Right lobe of liver (tissue), 6 donors: ENCODE data around the gene OTUD5. TPM values are rescaled to one million over a fixed set of nuclear protein-coding genes. Genes with fewer than 3 reads are reported as not detected.
A peak's percentile ranks its signal among the peaks of the same experiment; 100 is the strongest.

ENCODE experiments used
- ATAC-seq, 4 donors: fragments of 200-7000 bp; cut with Tn5 transposase; one replicate each; pipeline ENCODE4 v1.9.1; 2020; ENCODE audit warnings: mild to moderate bottlenecking in 4 of 4, moderate library complexity in 4 of 4
- DNase-seq, 3 donors: peaks; one replicate each; pipeline ENCODE4 v3.0.0-alpha.2; 2020
- H3K27ac ChIP-seq, 3 donors: fragments of 200-600 bp; one replicate each; pipeline ENCODE4 v1.8.0; 2022
- H3K27me3 ChIP-seq, 2 donors: fragments of 200-600 bp; one replicate each; pipeline ENCODE4 v1.8.0; 2022
- H3K36me3 ChIP-seq, 4 donors: fragments of 200-600 bp; sonication (generic) in 1 of 4; one replicate each; pipeline versions ENCODE4 v1.5.1 to v1.8.0; 2017 to 2022; ENCODE audit warnings: control low read depth in 1 of 4
- H3K4me1 ChIP-seq, 4 donors: fragments of 200-600 bp; sonication (generic) in 1 of 4; one replicate each; pipeline versions ENCODE4 v1.5.1 to v1.8.0; 2017 to 2022; ENCODE audit warnings: control low read depth in 1 of 4
- H3K4me3 ChIP-seq, 3 donors: fragments of 200-600 bp; one replicate each; pipeline ENCODE4 v1.8.0; 2022
- H3K9me3 ChIP-seq, 4 donors: fragments of 200-600 bp; sonication (generic) in 1 of 4; one replicate each; pipeline versions ENCODE4 v1.5.1 to v1.8.0; 2017 to 2022; ENCODE audit warnings: control low read depth in 1 of 4
- POLR2A ChIP-seq: fragments of 450-650 bp; IDR thresholded peaks from one replicate; pipeline ENCODE4 v1.6.1; 2017; ENCODE audit warnings: antibody characterized with exemption, mild to moderate bottlenecking
- WGBS: methylation state at CpG from one replicate; pipeline ENCODE4 v1.1.6; 2018; ENCODE audit warnings: low coverage, low lambda C conversion rate; ENCODE audit not compliant: insufficient coverage; ENCODE audit errors: missing lambda C conversion rate; 5-methylcytosine and 5-hydroxymethylcytosine counted together
- intact Hi-C, 2 donors: fragments of 100-400 bp; cut with DNase I; formaldehyde crosslinking; loops; one replicate each; pipeline versions ENCODE4 v1.11.2 to v1.14.1; 2022
- total RNA-seq, 6 experiments: library from RNA; depleted of rRNA in 2 of 6; stranded (reverse); fragments of >200 nt in 2 of 6; fragmentation: NEBNext Ultra II Directional in 3 of 6; extraction: Animal tissue kit (Norgen Biotek cat#: 25700) in 3 of 6; gene quantifications; one replicate each; pipeline versions ENCODE4 v1.1.0 to v1.2.4, GENCODE V29; 2016 to 2023
- TF ChIP-seq, protein P1 (sequence below), 4 donors: fragments of 200-600 bp in 3 of 4; fragments of 450-650 bp in 1 of 4; IDR thresholded peaks; one replicate each; pipeline versions ENCODE4 v1.5.1 to v1.8.0; 2016 to 2022; ENCODE audit warnings: antibody characterized with exemption in 4 of 4, mild to moderate bottlenecking in 2 of 4
- donor health status: DM: no; HTN: yes; CAD: no.
- donor health status: DM: no; HTN: no; CAD: no.
- donor health status: DM: no; HTN: no; CAD: no.
- donor health status: DM: no; HTN: yes; CAD: no.
- donor health status: DM: no; HTN: yes; CAD: no.

Gene OTUD5
- total RNA-seq, 6 experiments from 2014 or later = 14.4 to 24.1 (median 21.6) TPM

DNA sequence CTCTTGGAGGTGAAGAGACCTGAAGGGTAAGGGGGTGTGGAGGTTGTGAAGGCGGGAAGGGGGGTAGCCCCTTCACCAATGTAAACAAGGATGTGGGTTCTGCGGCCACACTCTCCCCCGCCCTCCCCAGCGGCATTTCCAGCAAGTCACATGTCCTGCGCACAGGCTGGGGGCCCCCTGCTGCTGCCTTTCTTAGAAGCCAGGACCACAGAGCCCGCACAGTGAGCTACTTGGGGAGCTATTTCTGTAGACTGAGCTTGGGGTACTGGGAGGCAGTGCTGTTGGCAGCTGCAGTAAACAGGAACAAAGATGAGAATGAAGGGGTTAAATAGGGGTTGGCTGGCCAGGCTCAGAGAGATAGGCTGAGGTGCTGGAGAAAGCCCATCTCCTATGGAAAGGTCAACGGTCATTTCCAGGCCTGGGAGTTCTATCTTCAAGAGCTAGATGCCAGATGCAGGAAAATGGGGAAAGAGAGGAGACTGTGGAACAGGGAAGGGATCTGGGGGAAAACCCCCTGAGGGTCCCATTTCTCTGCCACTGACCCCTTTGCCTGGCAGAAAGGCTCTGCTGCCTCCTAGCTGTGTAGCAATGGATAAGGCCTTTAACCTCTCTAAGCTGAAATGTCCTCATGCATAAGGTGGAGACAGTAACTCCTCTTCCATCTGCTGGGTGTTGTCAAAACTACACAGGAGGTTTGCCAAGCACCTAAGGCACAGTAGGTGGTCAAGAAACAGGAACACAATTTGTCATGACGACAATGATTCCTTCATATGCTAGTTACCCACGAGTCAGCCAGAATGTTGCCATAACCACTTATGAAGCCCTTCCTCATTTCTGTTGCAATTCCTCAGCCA lies 20.1 kb downstream of the OTUD5 start:
- H3K36me3 ChIP-seq = peaks cover 0 to 18% (median 0%) of the 10 kb centered on the region in 4 donors

DNA sequence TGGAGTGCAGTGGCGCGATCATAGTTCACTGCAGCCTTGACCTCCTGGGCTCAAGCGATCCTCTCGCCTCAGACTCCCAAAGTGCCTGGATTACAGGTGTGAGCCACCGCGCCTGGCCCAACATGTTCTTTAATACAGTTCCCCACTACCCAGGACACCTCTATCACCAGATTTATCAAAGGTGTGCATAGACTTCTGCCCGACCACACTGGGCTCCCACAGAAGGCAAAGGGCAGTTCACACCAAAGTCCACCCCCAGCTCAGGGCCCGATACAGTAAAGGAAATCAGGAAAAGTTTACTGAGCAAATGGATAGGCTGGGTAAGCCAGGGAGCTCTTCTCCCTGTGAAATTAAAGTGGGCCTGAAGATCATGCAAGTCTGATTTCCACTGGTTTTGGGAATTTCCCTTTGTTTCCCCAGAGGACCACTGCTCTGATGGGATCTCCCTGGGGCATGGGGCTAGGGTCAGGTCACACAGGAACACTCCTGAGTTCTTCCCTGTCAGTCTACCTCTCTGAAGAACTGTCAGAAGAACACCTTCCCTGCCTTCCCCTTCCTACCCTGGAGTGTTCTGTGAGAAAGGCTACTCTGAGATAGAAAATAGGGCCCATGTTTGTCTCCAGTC lies 20.9 kb downstream of the OTUD5 start:
- intact Hi-C loops = no loop called here
- TF ChIP-seq, protein P1, sequence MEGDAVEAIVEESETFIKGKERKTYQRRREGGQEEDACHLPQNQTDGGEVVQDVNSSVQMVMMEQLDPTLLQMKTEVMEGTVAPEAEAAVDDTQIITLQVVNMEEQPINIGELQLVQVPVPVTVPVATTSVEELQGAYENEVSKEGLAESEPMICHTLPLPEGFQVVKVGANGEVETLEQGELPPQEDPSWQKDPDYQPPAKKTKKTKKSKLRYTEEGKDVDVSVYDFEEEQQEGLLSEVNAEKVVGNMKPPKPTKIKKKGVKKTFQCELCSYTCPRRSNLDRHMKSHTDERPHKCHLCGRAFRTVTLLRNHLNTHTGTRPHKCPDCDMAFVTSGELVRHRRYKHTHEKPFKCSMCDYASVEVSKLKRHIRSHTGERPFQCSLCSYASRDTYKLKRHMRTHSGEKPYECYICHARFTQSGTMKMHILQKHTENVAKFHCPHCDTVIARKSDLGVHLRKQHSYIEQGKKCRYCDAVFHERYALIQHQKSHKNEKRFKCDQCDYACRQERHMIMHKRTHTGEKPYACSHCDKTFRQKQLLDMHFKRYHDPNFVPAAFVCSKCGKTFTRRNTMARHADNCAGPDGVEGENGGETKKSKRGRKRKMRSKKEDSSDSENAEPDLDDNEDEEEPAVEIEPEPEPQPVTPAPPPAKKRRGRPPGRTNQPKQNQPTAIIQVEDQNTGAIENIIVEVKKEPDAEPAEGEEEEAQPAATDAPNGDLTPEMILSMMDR (IDR thresholded peaks at IDR 0.05) = no peak
- no peak for TF ChIP-seq POLR2A
- H3K27ac ChIP-seq = peak overlapping the region in 1 of 3 donors; percentile 8
- no peak overlapping the region for H3K4me3 ChIP-seq
- DNase-seq (no peak), ATAC-seq (no peak)
- 69% methylated on average over 6 of the region's 8 CpGs for WGBS
- no peaks in the 10 kb centered on the region for H3K4me1 ChIP-seq
- peaks cover 0 to 18% (median 0%) of the 10 kb centered on the region in 4 donors for H3K36me3 ChIP-seq
- no peaks in the 10 kb centered on the region for H3K9me3 ChIP-seq
- H3K27me3 ChIP-seq = no peaks in the 10 kb centered on the region

More for the DNA sequence above, 20.1 kb downstream of the OTUD5 start:
- TF ChIP-seq, protein P1 (IDR thresholded peaks at IDR 0.05) = peak in 2 of 4 donors; percentile 9 to 11
- no peak for TF ChIP-seq POLR2A
- Histone ChIP-seq H3K27me3 (no peaks in the 10 kb centered on the region), H3K4me3 (no peak overlapping the region), H3K4me1 (no peaks in the 10 kb centered on the region), H3K9me3 (no peaks in the 10 kb centered on the region), H3K27ac (peak overlapping the region in 1 of 3 donors; percentile 4)
- intact Hi-C loops = no loop called here
- ATAC-seq (peak; percentile 39 to 67 (median 50)), DNase-seq (peak in 2 of 3 donors; percentile 58 to 71)
- 27% methylated on average over 2 of the region's 9 CpGs for WGBS

DNA sequence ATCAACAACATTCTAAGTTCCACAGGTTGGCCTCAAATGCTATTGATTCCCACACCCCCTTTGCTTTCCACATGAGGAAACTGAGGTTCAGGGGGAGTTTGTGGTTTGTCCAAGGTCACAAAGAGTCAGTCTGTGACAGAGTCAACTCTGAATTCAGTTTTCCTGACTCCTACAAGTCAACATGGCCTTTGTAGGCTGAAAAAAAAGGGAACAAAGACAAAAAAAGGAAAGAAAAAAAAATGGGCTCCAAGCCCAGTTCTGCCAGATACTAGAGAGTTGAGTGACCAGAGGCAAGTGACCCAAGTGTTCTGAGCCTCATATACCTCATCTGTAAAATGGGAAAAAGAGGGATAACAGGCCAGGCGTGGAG lies 22.1 kb downstream of the OTUD5 start:
- TF ChIP-seq, protein P1 (IDR thresholded peaks at IDR 0.05) = no peak
- no peak for TF ChIP-seq POLR2A
- no peak overlapping the region for H3K4me3 ChIP-seq
- H3K4me1 ChIP-seq = no peaks in the 10 kb centered on the region
- no peak overlapping the region for H3K27ac ChIP-seq
- no peak for ATAC-seq
- DNase-seq = no peak
- no peaks in the 10 kb centered on the region for H3K27me3 ChIP-seq
- H3K36me3 ChIP-seq = peaks cover 0 to 18% (median 0%) of the 10 kb centered on the region in 4 donors
- no peaks in the 10 kb centered on the region for H3K9me3 ChIP-seq
- intact Hi-C loops = no loop called here
- WGBS = 67% methylated on average over 1 of the region's 1 CpG

DNA sequence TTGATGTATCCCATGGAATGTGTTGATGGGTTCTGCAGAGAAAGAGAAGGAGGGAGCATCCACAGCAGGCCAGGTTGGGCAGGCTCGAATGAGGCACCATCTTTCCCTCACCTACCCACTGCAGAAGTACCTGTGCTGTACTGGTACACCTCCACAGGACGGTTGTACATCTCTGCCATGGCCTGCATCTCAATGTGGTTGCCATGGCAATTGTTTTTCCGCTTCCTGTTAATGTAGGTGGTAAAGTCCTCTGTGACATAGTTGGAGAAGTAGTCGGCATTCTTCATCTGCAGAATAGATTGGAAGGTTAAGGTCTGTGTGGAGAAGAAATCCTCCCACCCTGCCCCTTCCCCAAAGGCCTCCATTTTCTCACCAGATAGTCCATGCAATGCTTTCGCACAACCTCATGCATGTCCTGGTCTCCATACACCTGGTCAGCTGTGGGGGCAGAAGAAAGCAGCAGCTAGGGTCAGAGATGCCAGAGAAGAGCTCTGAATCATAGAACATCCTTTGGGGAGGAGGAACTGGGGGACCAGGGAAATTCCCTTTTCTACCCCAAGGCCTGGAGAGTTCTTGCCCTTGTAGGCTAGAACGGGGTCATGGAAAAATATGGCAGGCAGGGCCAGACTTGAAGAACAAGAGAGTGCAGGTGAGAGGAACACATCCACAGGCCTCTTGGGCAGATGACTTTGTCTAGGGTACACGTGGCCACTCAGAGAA lies 22.7 kb downstream of the OTUD5 start:
- Histone ChIP-seq H3K4me3 (no peak overlapping the region), H3K27me3 (no peaks in the 10 kb centered on the region), H3K9me3 (no peaks in the 10 kb centered on the region), H3K36me3 (peaks cover 0 to 18% (median under 1%) of the 10 kb centered on the region in 4 donors), H3K4me1 (no peaks in the 10 kb centered on the region), H3K27ac (no peak overlapping the region)
- no peak for DNase-seq
- WGBS = 63% methylated on average over 5 of the region's 7 CpGs
- intact Hi-C loops = no loop called here
- ATAC-seq = no peak
- TF ChIP-seq, protein P1 (IDR thresholded peaks at IDR 0.05) = no peak
- TF ChIP-seq POLR2A = no peak
